Stimulated activated CD4-positive, alpha-beta T cell treated with anti-CD3 and anti-CD28 coated beads, Interleukin-15, amount 100 ng/mL, for 1 hour (primary cell): ENCODE measurements around the gene HDAC4.
"Not testable (repeated sequence)": the region's sequence is repeated elsewhere in the genome, so short reads cannot be mapped to it uniquely, and the experiment has no call there.

Experiments
- DNase-seq, 2 donors: peaks; one replicate each; pipeline ENCODE4 v3.0.0-alpha.2; 2020; ENCODE audit warnings: low read depth in 1 of 2, low spot score in 1 of 2

HDAC4 gene

DNA sequence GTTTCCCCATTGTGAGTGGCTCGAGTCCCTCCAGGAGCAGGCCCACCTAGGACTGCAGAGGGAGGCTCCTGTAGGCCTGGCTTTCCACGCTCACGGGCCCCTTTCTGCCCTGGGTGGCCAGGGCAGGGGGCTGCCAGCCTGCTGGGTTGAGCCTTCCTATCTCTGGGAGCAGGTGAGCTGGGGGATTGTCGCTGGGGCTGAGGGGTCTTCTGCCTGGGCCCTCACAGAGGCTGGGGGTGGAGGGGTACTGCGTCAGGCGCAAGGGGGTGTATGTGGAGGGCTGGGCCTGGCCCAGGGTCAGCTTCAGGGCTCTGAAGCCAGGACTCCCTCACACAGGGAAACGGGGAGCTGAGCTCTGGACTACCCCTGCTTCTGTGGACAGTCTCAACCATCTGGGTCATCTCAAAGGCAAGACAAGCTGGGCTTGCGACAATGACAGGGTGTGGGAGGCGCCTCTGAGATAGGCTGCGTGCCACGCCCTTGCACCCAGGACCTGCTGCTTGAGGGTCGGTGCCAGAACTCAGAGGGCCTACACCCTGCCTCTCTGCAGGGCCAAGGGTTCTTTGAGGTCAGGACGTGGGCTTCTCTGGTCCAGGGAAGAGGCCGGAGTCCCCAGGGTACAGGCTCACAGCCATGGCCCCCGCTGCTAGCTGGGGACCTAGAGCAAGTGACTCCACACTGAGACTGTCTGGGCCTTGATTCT lies 346.9 kb downstream of the HDAC4 start:
- no peak for DNase-seq

DNA sequence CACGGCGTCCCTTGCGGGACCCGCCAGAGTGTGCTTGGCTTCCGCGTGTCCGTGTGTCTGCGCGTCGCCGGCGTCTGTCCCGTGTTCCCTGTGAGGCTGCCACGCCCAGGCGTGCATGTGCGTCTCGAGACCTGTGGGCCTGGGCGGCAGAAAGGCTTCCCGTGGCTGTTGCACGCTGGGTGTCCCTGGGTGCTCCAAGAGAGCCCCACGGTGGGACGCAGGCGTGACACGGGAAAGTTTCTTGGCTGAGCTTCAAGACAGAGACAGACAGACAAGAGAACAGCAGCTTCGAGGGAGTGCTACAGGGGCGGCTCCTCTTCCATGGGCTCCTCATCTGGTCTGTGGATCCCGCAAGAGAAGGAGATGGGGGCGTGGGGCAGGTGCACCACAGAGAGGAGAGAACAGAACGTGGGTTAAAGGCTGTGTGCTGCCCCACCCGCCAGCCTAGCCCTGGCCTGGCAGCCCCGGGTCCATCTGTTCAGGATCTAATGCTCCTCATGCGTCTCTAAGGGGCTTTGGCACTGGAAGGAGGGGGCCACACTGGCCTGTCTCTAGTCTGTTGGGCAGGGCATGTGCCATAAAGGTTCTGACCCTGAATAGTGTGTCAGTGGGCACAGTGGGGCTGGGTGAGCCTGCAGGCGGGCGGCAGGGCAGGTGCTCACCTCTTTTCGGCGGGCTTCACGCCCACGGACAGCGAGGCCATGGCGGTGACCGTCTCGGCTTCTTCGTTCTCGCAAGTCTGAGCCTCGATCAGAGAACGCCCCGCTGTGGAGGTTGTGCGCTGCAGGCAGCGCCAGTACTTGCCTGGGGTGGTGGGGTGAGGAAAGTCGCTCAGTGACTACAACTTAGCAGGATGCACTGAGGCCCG lies 347.8 kb downstream of the HDAC4 start:
- DNase-seq: no peak

DNA sequence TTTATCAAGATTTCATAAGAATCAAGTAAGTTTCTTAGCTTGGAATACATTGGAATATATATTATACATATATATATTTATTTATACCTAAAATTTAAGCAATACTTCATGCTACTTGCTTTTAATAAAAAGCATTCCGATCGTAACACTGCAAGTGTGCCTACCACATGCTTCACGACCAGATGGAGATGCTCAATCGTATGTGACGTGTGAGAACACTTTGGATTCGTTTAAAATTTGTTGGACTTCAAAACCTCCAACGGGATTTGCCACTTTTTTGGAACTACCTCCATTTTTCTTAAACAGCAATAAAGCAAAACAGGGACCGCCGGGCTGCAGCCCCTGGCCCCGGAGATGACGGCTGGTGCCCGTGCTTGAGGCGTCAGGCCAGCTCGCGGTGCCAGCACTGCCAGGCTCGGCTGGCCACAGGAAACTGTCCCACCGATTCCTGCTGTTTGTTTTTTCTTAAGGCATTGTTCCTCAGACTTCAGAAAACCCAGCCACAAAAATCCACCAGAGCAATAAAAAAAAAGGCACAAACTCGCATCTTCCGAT lies 348.9 kb downstream of the HDAC4 start:
- DNase-seq: no peak

DNA sequence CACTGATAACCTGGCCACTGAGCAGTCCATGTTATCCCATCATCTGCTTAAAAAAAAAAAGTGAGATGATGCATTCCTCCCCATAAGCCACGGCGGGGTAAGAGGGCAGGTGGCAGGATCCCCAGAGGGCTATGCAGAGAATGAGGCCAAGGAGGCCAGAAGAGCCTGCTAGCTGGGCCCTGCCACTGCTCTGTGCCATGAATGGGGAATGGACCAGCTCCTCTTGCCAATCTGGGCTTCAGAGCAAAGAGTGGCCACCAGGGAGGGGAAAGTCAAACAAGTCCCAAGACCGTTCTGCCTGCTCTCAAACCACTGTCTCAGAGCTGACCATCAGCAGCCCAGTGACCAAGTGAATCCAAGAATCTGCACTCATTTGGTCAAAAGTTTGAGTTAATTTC lies 350.6 kb downstream of the HDAC4 start:
- no peak for DNase-seq

DNA sequence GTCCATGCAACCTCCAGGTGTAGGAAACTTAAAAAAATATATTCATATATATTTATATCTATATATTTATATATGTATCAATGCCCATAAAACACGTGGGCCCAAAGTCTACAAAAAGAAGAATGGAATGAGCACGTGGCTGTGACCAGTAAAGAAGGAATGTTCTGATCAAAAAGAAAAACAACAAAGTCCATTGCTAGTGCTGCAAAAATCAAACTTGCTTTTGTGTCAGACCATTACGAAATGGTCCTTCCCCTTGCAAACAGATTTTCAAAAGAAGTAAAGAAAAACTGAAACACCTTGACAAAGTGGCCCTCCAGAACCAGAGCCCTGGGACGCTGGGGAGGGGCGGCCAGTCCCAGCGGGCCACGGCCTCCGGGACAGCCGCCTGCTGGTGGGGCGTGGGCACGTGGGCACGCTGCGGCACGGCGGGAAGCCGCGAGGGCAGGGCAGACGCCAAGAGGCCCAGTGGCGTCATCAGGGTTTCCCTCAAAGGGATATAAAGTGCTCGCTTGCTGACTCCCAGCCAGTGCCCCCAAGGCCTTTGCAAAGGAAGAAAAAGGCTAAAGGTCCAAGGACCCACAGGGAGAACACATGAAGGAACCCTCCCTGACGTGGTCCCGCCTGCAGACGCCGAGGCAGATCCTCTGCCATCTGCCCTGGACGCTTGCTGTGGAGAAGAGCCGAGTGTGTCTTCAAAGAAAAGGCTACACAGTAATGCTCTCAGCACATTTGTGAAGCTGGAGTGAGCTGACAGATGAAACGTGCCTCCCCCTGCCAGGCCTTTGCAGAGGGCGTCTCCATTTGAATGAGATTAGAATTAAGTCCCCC lies 351.2 kb downstream of the HDAC4 start:
- DNase-seq: no peak

DNA sequence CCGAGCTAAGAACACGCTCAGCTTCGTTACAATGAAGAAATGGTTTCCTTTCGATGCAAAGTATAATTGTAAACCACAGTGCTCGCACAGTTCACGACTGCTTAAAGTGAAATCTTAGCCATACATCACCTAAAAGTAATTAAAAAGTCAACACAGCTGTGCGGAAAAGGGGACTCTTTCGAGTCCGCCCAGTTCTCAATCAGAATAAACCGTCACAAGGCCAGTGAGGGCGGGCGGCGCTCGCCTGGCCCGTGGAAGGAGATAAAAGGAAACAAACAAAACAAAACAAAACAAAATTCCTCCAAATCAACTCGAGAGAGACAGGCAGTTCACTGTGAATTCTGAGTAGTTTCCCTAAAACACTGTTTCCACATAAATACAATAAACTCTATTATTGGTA lies 352.1 kb downstream of the HDAC4 start:
- no peak for DNase-seq

DNA sequence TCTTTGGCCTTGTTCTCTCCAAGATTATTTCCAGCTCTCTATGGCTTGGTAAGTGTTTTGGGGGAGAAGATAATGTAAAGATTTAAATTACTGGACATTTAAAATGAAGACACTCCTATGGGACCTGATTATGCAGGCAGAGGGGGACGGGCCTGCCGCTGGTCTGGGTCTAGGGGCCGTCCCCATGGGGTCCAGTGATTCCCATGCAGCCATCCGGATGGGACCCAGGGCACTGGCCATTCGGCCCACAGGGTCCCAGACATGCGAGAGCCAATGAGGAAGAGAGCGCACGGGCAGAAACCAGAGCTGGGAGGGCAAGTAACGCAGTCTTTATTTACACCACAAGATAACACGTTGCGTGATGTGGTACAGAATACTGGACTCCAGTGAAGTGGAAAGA lies 353.0 kb downstream of the HDAC4 start:
- DNase-seq: no peak

DNA sequence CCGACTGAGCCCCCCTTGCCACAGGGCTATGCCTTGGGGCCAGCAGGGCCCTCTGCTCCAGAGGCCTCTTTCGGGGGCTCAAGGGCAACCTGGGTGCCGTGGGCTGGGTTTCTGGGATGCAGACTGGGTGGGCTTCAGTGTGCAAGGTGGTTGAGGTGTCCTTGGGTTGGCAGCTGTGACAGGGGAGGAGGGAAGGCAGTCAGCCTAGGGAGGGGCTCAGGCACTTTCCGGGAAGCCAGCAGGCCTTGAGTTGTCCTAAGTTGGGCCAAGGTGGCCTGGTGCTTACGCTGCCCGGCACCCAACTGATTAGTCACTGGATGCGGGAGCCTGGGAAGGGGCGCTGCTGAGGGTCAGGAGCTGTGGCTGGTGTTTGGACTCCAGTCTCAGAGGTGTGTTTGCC lies 353.4 kb downstream of the HDAC4 start:
- DNase-seq: no peak

DNA sequence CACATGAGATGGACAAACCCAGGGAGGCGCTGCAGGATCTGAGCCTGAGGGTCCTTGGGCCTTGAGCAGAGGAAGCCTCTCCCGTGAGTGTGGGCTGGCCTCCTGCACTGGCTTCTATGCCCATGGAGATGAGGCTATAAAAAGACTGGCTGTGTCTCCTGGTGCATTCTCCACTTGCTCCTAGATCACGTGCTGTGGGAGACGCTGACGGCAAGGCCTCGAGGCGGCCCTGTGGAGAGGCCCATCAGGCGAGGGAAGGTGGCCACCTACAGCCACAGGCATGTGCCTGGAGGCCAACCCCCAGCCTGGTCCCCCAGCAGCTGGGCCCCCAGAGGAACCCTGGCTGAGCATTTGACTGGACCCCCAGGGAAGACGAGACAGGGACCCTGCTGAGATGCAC lies 354.0 kb downstream of the HDAC4 start:
- DNase-seq: no peak

DNA sequence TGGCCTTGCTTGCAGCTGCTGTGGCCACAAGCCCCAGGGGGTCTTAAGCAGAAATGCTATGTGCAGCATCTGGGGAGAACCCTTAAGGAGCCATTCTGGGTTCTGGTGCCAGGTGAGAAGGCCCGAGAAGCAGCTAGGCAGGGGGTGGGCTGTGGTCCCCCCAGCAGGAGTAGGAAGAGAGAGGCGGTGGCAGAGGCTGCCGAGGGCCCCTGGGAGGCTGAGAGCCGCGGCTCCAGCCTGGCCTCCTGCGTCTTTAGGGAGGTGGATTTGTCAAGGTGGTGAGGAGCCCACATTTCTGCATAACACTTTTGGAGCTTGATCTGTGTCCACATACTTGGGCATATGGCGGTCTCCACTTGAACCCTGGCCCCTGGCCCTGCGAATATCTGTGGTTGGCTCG lies 356.5 kb downstream of the HDAC4 start:
- no peak for DNase-seq

DNA sequence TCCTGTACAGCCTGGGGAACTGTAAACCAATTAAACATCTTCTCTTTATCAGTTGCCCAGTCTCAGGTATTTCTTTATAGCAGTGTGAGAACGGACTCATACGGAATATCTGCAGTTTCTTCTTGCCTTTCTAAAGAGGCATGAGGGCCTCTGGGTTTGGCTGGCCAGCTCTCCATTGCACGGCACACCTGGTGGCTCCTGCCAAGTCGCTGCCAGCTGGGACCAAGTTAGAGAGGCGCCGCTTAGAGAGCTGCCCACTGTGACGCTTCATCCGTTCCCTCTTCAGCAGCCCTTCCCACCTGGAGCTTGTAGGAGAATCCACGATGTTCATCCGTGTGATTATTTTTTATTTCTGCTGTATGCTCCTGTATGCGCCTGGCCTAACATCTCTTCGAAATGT lies 357.5 kb downstream of the HDAC4 start:
- DNase-seq: no peak

DNA sequence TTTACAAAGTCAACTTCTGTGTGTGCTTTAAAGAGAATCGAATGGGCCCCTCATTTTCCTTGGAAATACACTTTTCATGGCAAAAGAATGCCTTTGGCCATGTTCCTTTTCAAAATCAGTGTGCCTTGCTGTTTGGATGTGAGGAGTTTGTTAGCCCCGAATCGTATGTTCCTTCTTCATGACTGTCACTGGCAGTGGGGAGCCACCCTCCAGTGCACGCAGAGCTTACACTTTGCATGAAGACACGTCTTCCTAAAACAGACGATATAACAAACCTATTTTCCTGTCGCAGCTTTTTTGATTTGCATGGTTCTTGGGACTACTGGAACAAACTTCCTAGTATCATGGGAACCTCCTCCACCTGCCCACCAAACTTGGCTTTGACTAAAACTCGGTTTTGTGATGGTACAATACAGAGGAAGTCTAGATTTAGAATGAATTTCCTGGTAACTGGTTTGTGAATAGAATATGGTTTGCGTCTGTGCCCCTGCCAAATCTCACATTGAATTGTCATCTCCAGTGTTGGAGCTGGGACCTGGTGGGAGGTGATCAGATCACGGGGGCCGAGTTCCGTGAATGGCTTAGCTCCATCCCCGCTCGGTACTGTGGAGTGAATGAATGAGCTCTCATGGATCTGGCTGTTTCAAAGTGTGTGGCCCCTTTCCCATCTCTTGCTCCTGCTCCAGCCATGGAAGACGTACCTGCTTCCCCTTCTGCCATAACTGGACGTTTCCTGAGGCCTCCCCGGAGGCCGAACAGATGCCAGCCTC lies 358.1 kb downstream of the HDAC4 start:
- DNase-seq: no peak

DNA sequence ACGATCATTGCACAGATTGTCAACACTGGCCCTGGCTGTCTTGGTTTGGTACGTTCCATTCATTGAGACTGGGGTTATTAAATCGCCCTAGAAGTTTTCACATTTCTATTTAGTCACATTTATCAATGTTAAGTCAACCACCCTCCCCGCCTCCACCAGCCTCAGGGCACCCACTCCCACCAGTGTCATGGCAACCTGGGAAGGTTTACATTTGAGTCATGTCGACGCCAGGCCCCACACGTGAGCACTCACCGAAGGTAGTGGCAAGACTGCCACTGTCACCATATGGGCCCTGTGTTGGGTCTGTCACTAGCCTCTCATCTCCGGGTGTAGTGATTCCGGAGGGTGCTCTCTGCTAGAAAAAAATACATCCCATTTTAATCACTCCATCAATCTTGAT lies 358.8 kb downstream of the HDAC4 start:
- no peak for DNase-seq

DNA sequence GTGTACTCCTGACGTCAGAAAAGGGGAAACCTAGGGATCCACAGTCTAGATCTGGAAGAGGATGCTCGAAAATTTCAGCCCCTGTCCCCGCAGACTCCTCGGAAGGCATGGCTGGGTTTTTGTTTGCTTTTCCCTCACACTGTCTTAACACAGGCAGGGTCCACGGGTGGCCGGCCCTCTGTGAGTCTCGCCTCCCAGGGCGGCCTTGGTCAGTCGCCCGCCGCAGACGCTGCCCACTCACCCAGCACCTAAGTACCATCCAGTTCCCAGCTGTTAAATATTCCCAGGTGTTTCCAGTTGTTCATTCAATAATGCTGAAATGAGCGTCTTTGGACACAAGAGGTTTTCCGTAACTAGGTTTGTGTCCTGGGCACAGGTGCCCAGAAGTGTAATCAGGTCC lies 359.8 kb downstream of the HDAC4 start:
- DNase-seq: no peak

DNA sequence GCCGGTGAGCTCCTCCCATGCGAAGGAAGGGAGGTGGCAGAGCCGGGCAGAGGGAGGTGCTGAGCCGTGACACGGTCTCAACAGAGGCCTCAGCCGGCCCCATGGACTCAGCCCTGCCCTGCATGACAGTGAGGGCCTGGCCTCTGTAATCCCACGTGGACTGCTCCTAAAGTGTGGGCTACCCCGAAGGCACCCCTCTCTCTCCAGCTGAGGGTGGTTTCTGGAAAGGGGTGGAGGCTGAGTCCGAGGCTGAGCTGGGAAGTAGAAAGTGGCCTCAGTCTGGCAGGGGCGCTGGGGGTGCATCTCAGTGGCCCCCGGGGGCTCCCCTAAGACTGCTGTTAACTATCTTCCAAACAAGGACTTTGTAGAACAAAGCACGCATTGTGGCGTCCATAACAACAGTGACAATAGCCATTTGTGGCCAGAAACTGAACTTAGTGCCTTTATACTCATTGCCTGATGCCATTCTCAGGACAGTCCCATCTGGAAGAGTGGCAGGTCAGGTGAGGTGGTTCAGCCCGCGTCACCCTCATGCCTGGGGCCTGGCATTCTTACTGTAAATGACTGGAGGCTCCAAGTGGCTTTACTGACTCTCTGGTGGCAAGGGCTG lies 360.6 kb downstream of the HDAC4 start:
- no peak for DNase-seq

DNA sequence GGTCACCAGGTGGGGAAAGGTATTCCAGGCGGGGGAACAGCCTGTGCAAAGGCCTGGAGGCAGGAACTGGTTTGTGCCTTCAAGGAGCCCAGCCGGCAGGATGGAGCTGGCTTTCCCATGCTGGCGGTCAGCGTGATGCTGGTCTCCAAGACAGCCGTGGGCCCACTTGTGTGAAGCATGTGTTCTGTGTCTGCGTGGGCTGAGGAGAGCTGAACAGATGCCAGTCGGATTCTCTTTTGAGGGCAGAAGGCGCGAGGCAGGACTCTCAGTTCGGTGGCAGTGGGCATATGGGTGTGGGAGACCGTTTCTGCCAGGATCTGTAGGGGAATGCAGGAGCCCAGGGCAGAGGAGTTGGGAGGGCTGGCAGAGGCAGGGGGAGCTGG lies 361.4 kb downstream of the HDAC4 start:
- no peak for DNase-seq

DNA sequence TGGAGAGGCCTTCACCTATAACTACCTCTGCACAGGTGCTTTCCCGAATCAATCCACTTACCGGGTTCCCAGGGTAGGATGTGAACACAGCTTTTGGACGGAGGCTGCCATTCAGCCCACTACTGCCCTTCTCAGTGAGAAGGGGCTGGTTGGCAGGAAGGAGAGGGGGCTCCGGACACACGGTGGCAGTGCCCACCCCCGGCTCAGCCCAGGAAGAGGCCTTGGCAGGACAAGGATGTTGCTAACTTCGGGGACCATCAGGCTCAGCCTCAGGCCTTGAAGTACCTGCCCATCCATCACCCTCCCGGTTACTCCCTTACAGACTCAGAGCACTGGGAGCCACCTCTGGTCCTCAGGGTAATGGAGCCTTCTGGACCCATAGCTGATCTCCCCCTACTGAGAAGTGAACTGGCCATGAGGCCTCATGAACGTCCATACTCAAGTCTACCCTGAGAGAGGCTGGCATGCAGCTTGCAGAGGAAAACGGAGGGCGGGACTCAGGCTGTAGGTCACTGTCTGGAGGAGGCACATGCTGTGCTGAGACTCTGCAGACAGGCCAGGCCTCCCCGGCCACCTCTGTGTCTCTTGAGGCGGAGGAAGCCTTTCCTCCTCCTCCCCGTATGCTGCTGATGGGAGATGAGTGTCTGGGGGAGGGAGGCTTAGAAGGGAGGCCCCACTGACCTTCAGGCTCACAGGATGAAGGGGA lies 361.9 kb downstream of the HDAC4 start:
- DNase-seq: no peak

DNA sequence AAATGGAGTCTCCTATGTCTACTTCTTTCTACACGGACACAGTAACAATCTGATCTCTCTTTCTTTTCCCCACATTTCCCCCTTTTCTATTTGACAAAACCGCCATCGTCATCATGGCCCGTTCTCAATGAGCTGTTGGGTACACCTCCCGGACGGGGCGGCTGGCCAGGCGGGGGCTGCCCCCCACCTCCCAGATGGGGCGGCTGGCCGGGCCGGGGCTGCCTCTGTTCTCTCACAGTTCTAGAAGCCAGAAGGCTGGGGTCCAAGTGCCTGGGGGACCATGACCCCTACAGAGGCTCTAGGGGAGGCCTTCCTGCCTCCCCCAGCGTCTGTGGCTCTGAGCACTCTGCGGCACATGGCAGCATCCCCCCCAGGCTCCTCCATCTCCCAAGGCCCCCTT lies 362.5 kb downstream of the HDAC4 start:
- not testable (repeated sequence) for DNase-seq

DNA sequence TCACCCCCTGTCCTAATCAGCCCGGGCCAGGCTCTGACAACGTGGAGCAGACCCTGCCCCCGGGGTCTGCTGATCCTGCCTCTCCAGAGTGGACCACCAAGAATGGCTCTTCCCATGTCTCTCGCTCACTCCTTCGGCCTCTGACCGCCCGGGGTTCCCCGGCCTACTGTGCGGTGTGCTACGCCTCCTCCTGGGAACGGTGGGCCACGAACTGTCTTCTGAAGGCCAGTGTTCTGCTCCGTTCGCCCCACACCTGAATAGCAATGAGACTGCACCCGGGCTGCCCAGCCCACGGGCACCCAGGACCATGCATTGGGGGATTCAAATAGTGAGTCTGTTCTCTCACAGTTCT lies 363.3 kb downstream of the HDAC4 start:
- DNase-seq: no peak
